HCT116 (cell line): ENCODE measurements around the gene CHTF18. TPM values are rescaled to one million over a fixed set of nuclear protein-coding genes. Genes with fewer than 3 reads are reported as not detected.

Experiments used
- ATAC-seq: fragments of 200-7000 bp; cut with Tn5 transposase; 2 replicates; pipeline ENCODE4 v1.9.1; 2020; ENCODE audit warnings: mild to moderate bottlenecking, moderate library complexity
- BruUV-seq: library from RNA; stranded (reverse); fragments of 400-500 nt; replicated peaks from 2 replicates; lab custom pipeline; 2021; lab: Mats Ljungman, UMichigan
- CTCF ChIA-PET: fragments of 300-600 bp; sonication (Branson Sonifier 250); formaldehyde crosslinking; loops from one replicate; lab custom pipeline; 2021; ENCODE audit warnings: antibody characterized with exemption; lab: Charles Lee
- POLR2A ChIA-PET: fragments of 300-600, 350-600 bp; sonication (Branson Sonifier 250); formaldehyde crosslinking; loops from one replicate; lab custom pipeline; 2021; ENCODE audit warnings: antibody characterized with exemption; lab: Charles Lee
- RAD21 ChIA-PET, 2 experiments: fragments of 300-600 bp; sonication (Branson Sonifier 250); formaldehyde crosslinking; loops; one replicate each; lab custom pipeline; 2023; ENCODE audit warnings: low total read pairs in 2 of 2; ENCODE audit not compliant: uncharacterized antibody in 2 of 2, unreplicated experiment in 2 of 2, low non-redundant PET in 1 of 2; lab: Charles Lee
- DNase-seq: peaks from one replicate; pipeline ENCODE4 v3.0.0-alpha.2; 2010; ENCODE audit warnings: low read depth, low spot score
- H2AFZ ChIP-seq: fragments of 200-600 bp; shearing (Covaris generic), sonication (generic); 2 replicates; pipeline ENCODE4 v1.6.1; 2017; ENCODE audit warnings: low read depth, mixed run types, mixed read lengths, antibody characterized with exemption, low read length; ENCODE audit not compliant: poor library complexity, severe bottlenecking
- H3K27ac ChIP-seq: 2 replicates; pipeline ENCODE4 v1.5.1; 2012; ENCODE audit warnings: low read depth, low read length
- H3K27me3 ChIP-seq: fragments of 200-600 bp; sonication (generic); 2 replicates; pipeline ENCODE4 v1.6.1; 2016; ENCODE audit warnings: mixed run types, low read length, mixed read lengths; ENCODE audit not compliant: insufficient read depth
- H3K36me3 ChIP-seq, 2 experiments: fragments of 200-500 bp in 1 of 2; fragments of 200-600 bp in 1 of 2; sonication (Bioruptor generic) in 1 of 2; sonication (generic) in 1 of 2; 2 replicates each; pipeline versions ENCODE4 v1.5.1 to v1.6.1; 2014 to 2016; ENCODE audit warnings: low read length in 2 of 2, inconsistent platforms in 1 of 2, mixed read lengths in 1 of 2, mixed run types in 1 of 2; ENCODE audit not compliant: insufficient read depth in 2 of 2, control insufficient read depth in 1 of 2
- H3K4me1 ChIP-seq, 2 experiments: fragments of 200-600 bp in 1 of 2; sonication (generic) in 1 of 2; 2 replicates each; pipeline versions ENCODE4 v1.5.1 to v1.6.1; 2012 to 2017; ENCODE audit warnings: low read length in 2 of 2, inconsistent platforms in 1 of 2, mild to moderate bottlenecking in 1 of 2, mixed read lengths in 1 of 2, mixed run types in 1 of 2, moderate library complexity in 1 of 2; ENCODE audit not compliant: insufficient read depth in 2 of 2, control insufficient read depth in 1 of 2
- H3K4me2 ChIP-seq: fragments of 200-600 bp; sonication (generic); 2 replicates; pipeline ENCODE4 v1.6.1; 2017; ENCODE audit warnings: mixed run types, low read length, mixed read lengths
- H3K4me3 ChIP-seq, 2 experiments: fragments of 200-600 bp in 1 of 2; sonication (generic) in 1 of 2; replicated peaks in 1 of 2; 2 replicates each; pipeline ENCODE4 v1.5.1; 2011 to 2016; ENCODE audit warnings: low read length in 2 of 2, control low read depth in 1 of 2, low read depth in 1 of 2, mild to moderate bottlenecking in 1 of 2, mixed read lengths in 1 of 2, mixed run types in 1 of 2
- H3K79me2 ChIP-seq: fragments of 200-600 bp; sonication (generic); 2 replicates; pipeline ENCODE4 v1.6.1; 2017; ENCODE audit warnings: mild to moderate bottlenecking, mixed run types, low read length, moderate library complexity, mixed read lengths; ENCODE audit not compliant: insufficient read depth
- H3K9ac ChIP-seq: fragments of 200-600 bp; sonication (generic); 2 replicates; pipeline ENCODE4 v1.6.1; 2016; ENCODE audit warnings: low read length, mixed read lengths
- H3K9me2 ChIP-seq: fragments of 200-600 bp; sonication (generic), shearing (Covaris generic); 2 replicates; pipeline ENCODE4 v1.6.1; 2017; ENCODE audit warnings: mixed run types, mild to moderate bottlenecking, moderate library complexity; ENCODE audit not compliant: insufficient read depth
- H3K9me3 ChIP-seq, 2 experiments: fragments of 200-500 bp in 1 of 2; fragments of 200-600 bp in 1 of 2; sonication (Bioruptor generic) in 1 of 2; sonication (generic) in 1 of 2; 2 replicates each; pipeline ENCODE4 v1.6.1; 2014 to 2017; ENCODE audit warnings: low read length in 2 of 2, mixed read lengths in 2 of 2, inconsistent platforms in 1 of 2, low read depth in 1 of 2, mild to moderate bottlenecking in 1 of 2, mixed run types in 1 of 2, moderate library complexity in 1 of 2; ENCODE audit not compliant: control insufficient read depth in 1 of 2, insufficient read depth in 1 of 2
- H4K20me1 ChIP-seq: fragments of 200-600 bp; sonication (generic), shearing (Covaris generic); 2 replicates; pipeline ENCODE4 v1.6.1; 2017; ENCODE audit warnings: mixed run types, mild to moderate bottlenecking, moderate library complexity; ENCODE audit not compliant: insufficient read depth
- CBX3 ChIP-seq: IDR thresholded peaks from 2 replicates; pipeline ENCODE4 v1.6.1; 2012; ENCODE audit warnings: low read depth
- CTCF ChIP-seq, 3 experiments: fragments of 200-600 bp in 1 of 3; sonication (generic) in 1 of 3; IDR thresholded peaks in 2 of 3; conservative IDR thresholded peaks in 1 of 3; 2 replicates each; pipeline ENCODE4 v1.5.1; 2012 to 2017; ENCODE audit warnings: low read depth in 2 of 3, low read length in 2 of 3, antibody characterized with exemption in 1 of 3, borderline replicate concordance in 1 of 3, control low read depth in 1 of 3, mild to moderate bottlenecking in 1 of 3, mixed read lengths in 1 of 3, mixed run types in 1 of 3, moderate library complexity in 1 of 3; ENCODE audit not compliant: insufficient read depth in 1 of 3
- EGR1 ChIP-seq: IDR thresholded peaks from 2 replicates; pipeline ENCODE4 v1.6.1; 2012; ENCODE audit warnings: low read depth
- ELF1 ChIP-seq: IDR thresholded peaks from 2 replicates; pipeline ENCODE4 v1.6.1; 2012; ENCODE audit warnings: low read depth, borderline replicate concordance
- EZH2phosphoT487 ChIP-seq: fragments of 200-600 bp; IDR thresholded peaks from 2 replicates; pipeline ENCODE4 v1.6.1; 2018; ENCODE audit warnings: antibody characterized with exemption, borderline replicate concordance
- FOSL1 ChIP-seq: IDR thresholded peaks from 2 replicates; pipeline ENCODE4 v1.6.1; 2012; ENCODE audit warnings: low read depth
- JUND ChIP-seq: IDR thresholded peaks from 2 replicates; pipeline ENCODE4 v1.6.1; 2012
- POLR2A ChIP-seq: IDR thresholded peaks from 2 replicates; pipeline ENCODE4 v1.7.0; 2011; ENCODE audit warnings: borderline replicate concordance; ENCODE audit not compliant: insufficient read depth, insufficient read length; ENCODE audit errors: extremely low read depth
- POLR2AphosphoS5 ChIP-seq: IDR thresholded peaks from 2 replicates; pipeline ENCODE4 v1.6.1; 2011; ENCODE audit warnings: mild to moderate bottlenecking, low read depth, low read length, moderate library complexity
- RAD21 ChIP-seq: IDR thresholded peaks from 2 replicates; pipeline ENCODE4 v1.6.1; 2012; ENCODE audit warnings: low read depth, mild to moderate bottlenecking
- SIN3A ChIP-seq: IDR thresholded peaks from 2 replicates; pipeline ENCODE4 v1.6.1; 2012; ENCODE audit warnings: low read depth
- SP1 ChIP-seq: IDR thresholded peaks from 2 replicates; pipeline ENCODE4 v1.6.1; 2012; ENCODE audit warnings: low read depth
- TCF7L2 ChIP-seq: IDR thresholded peaks from 2 replicates; pipeline ENCODE4 v1.7.0; 2011; ENCODE audit warnings: borderline replicate concordance, inconsistent platforms; ENCODE audit not compliant: insufficient read depth, insufficient read length; ENCODE audit errors: extremely low read depth
- YY1 ChIP-seq: IDR thresholded peaks from 2 replicates; pipeline ENCODE4 v1.6.1; 2011; ENCODE audit warnings: low read length, low read depth, moderate library complexity, mild to moderate bottlenecking; ENCODE audit not compliant: insufficient replicate concordance; ENCODE audit errors: extremely low read depth
- ZFX ChIP-seq: fragments of 450-650 bp; IDR thresholded peaks from 2 replicates; pipeline ENCODE4 v1.6.1; 2017
- ZNF274 ChIP-seq: fragments of 200-500 bp; sonication (Bioruptor generic); IDR thresholded peaks from 2 replicates; pipeline ENCODE4 v1.6.1; 2014; ENCODE audit warnings: mild to moderate bottlenecking, low read depth, low read length, inconsistent platforms
- intact Hi-C: fragments of 100-400 bp; cut with micrococcal nuclease; formaldehyde crosslinking; loops from 2 replicates; pipeline ENCODE4 v1.10.0; 2022
- total RNA-seq: library from RNA; stranded (reverse); gene quantifications from one replicate; pipeline ENCODE4 v1.2.1, GENCODE V29; 2021; ENCODE audit not compliant: unreplicated experiment
- TF ChIP-seq, protein P1 (sequence below): IDR thresholded peaks from 2 replicates; pipeline ENCODE4 v1.6.1; 2012
- TF ChIP-seq, protein P2 (sequence below): IDR thresholded peaks from 2 replicates; pipeline ENCODE4 v1.6.1; 2012
- TF ChIP-seq, protein P3 (sequence below): IDR thresholded peaks from 2 replicates; pipeline ENCODE4 v1.6.1; 2011; ENCODE audit warnings: mild to moderate bottlenecking, low read length, moderate library complexity; ENCODE audit not compliant: insufficient replicate concordance; ENCODE audit errors: extremely low read depth
- TF ChIP-seq, protein P4 (sequence below): IDR thresholded peaks from 2 replicates; pipeline ENCODE4 v1.6.1; 2012; ENCODE audit warnings: low read depth

CHTF18 gene
- total RNA-seq, 1 experiment from 2014 or later = 145 TPM

GRCh38 chr16:747978-748746 lies 40.3 kb upstream of the CHTF18 start:
- Histone ChIP-seq H3K27ac (no peak overlapping the region), H3K4me3 (no peak overlapping the region), H3K9me2 (no peaks in the 10 kb centered on the region), H4K20me1 (no peaks in the 10 kb centered on the region), H3K9me3 (no peaks in the 10 kb centered on the region), H2AFZ (no peak overlapping the region), H3K36me3 (no peaks in the 10 kb centered on the region), H3K27me3 (no peaks in the 10 kb centered on the region), H3K4me2 (no peak overlapping the region), H3K4me1 (peaks cover 0 to 7% of the 10 kb centered on the region in 2 experiments; a peak in 2 of 4 replicates), H3K79me2 (no peaks in the 10 kb centered on the region), H3K9ac (no peak overlapping the region)
- BruUV-seq = no TSS peak
- ChIA-PET CTCF (interaction anchor here (1.6 kb wide), 1 partner anchor 36 kb away, joined by 3 read pairs; no protein-coding TSS in a partner anchor), POLR2A (no interaction called here), RAD21 (no interaction called here)
- DNase-seq (no peak), ATAC-seq (no peak)
- intact Hi-C loops = no loop called here
- TF ChIP-seq, protein P1, sequence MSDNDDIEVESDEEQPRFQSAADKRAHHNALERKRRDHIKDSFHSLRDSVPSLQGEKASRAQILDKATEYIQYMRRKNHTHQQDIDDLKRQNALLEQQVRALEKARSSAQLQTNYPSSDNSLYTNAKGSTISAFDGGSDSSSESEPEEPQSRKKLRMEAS = no peak
- TF ChIP-seq RAD21 (no peak), POLR2AphosphoS5 (no peak), TCF7L2 (no peak), POLR2A (no peak), CBX3 (no peak), EZH2phosphoT487 (no peak), JUND (no peak), SP1 (no peak), EGR1 (no peak), CTCF (IDR thresholded peaks at IDR 0.05 in 2 of 3, conservative IDR thresholded peaks at IDR 0.05 in 1 of 3; ENCODE audit: borderline replicate concordance in 1 of 3, insufficient read depth in 1 of 3, low read depth in 2 of 3, low read length in 2 of 3) (no peak), ZFX (no peak), SIN3A (no peak), ELF1 (no peak), ZNF274 (no peak), YY1 (no peak), FOSL1 (no peak)
- TF ChIP-seq, protein P2, sequence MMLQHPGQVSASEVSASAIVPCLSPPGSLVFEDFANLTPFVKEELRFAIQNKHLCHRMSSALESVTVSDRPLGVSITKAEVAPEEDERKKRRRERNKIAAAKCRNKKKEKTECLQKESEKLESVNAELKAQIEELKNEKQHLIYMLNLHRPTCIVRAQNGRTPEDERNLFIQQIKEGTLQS = no peak
- TF ChIP-seq, protein P3, sequence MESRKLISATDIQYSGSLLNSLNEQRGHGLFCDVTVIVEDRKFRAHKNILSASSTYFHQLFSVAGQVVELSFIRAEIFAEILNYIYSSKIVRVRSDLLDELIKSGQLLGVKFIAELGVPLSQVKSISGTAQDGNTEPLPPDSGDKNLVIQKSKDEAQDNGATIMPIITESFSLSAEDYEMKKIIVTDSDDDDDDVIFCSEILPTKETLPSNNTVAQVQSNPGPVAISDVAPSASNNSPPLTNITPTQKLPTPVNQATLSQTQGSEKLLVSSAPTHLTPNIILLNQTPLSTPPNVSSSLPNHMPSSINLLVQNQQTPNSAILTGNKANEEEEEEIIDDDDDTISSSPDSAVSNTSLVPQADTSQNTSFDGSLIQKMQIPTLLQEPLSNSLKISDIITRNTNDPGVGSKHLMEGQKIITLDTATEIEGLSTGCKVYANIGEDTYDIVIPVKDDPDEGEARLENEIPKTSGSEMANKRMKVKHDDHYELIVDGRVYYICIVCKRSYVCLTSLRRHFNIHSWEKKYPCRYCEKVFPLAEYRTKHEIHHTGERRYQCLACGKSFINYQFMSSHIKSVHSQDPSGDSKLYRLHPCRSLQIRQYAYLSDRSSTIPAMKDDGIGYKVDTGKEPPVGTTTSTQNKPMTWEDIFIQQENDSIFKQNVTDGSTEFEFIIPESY = no peak
- TF ChIP-seq, protein P4, sequence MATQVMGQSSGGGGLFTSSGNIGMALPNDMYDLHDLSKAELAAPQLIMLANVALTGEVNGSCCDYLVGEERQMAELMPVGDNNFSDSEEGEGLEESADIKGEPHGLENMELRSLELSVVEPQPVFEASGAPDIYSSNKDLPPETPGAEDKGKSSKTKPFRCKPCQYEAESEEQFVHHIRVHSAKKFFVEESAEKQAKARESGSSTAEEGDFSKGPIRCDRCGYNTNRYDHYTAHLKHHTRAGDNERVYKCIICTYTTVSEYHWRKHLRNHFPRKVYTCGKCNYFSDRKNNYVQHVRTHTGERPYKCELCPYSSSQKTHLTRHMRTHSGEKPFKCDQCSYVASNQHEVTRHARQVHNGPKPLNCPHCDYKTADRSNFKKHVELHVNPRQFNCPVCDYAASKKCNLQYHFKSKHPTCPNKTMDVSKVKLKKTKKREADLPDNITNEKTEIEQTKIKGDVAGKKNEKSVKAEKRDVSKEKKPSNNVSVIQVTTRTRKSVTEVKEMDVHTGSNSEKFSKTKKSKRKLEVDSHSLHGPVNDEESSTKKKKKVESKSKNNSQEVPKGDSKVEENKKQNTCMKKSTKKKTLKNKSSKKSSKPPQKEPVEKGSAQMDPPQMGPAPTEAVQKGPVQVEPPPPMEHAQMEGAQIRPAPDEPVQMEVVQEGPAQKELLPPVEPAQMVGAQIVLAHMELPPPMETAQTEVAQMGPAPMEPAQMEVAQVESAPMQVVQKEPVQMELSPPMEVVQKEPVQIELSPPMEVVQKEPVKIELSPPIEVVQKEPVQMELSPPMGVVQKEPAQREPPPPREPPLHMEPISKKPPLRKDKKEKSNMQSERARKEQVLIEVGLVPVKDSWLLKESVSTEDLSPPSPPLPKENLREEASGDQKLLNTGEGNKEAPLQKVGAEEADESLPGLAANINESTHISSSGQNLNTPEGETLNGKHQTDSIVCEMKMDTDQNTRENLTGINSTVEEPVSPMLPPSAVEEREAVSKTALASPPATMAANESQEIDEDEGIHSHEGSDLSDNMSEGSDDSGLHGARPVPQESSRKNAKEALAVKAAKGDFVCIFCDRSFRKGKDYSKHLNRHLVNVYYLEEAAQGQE = no peak
